ENCODE results near the gene MRPL30.
A peak's percentile ranks its signal among the peaks of the same experiment; 100 is the strongest.
"Not testable (repeated sequence)": the region's sequence is repeated elsewhere in the genome, so short reads cannot be mapped to it uniquely, and the experiment has no call there.

MRPL30 gene

GRCh38 chr2:99200076-99200800 is 19.3 kb downstream of the MRPL30 start:
- no peak overlapping the region for H3K9ac ChIP-seq
- TF ChIP-seq Cebpa-rat (IDR thresholded peaks at IDR 0.05): no peak
- H3K4me1 ChIP-seq: peaks cover 0 to 9% (median 7%) of the 10 kb centered on the region in 10 experiments; a peak in 6 of 20 replicates
- H3K27ac ChIP-seq: no peak overlapping the region
- no peaks in the 10 kb centered on the region for H4K20me1 ChIP-seq
- H3K27me3 ChIP-seq: no peaks in the 10 kb centered on the region
- no peak overlapping the region for H3K4me3 ChIP-seq
- H3K36me3 ChIP-seq: peaks cover 31 to 59% (median 47%) of the 10 kb centered on the region in 11 experiments
- H3K9me3 ChIP-seq (replicated peaks in 1 of 11): peaks cover under 1 to 15% (median 10%) of the 10 kb centered on the region in 11 experiments
- H3K4me2 ChIP-seq: peak overlapping the region in 3 of 11 experiments; percentile 2 to 16 (median 4); a peak in 3 of 22 replicates

DNA sequence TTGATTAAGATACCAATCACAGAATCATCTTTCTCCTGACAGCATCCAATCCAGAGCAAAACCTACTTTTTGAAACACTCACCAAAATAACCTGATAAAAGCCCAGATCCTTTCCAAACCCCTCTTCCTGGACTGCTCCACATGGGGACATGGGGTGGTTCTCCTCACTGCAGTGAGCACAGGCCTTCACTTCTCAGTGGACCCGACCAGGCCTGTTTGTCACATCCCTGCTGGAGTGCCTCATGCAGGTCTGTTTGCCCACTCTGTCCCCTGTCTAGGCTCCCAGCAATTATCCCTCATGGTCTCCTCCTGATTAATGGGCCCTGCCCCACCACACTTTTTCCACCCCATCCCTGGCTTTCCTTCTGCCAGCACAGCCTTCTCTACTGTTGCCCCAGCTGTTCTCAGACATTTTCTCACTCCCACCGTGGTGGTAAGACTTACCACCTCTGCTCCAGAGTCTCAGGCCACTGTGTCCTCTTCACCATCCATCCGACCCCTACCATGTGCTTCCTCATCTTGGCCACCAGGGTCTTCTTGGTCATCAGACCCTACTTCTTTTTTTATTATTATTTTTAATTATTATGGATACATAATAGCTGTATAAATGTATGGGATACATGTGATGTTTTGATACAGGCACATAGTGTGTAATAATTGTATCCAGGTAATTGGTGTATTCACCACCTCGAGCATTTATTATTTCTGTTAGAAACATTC is 21.1 kb downstream of the MRPL30 start:
- TF ChIP-seq Cebpa-rat (IDR thresholded peaks at IDR 0.05): no peak
- Histone ChIP-seq H3K27ac (no peak overlapping the region), H3K4me1 (peaks cover 0 to 9% (median 7%) of the 10 kb centered on the region in 10 experiments; a peak in 6 of 20 replicates), H3K4me2 (no peak overlapping the region), H3K9me3 (replicated peaks in 1 of 11) (peaks cover 16 to 34% (median 25%) of the 10 kb centered on the region in 11 experiments), H4K20me1 (no peaks in the 10 kb centered on the region), H3K27me3 (no peaks in the 10 kb centered on the region), H3K4me3 (no peak overlapping the region), H3K9ac (no peak overlapping the region), H3K36me3 (peaks cover 15 to 48% (median 30%) of the 10 kb centered on the region in 11 experiments)

GRCh38 chr2:99205491-99205890 is 24.5 kb downstream of the MRPL30 start:
- Histone ChIP-seq H3K9me3 (replicated peaks in 1 of 11) (peaks cover 16 to 43% (median 31%) of the 10 kb centered on the region in 11 experiments), H3K4me1 (no peaks in the 10 kb centered on the region), H3K27ac (no peak overlapping the region), H3K4me2 (no peak overlapping the region), H3K9ac (no peak overlapping the region), H3K4me3 (no peak overlapping the region), H3K27me3 (no peaks in the 10 kb centered on the region), H3K36me3 (peaks cover 0 to 33% (median 15%) of the 10 kb centered on the region in 11 experiments; a peak in 17 of 22 replicates), H4K20me1 (no peaks in the 10 kb centered on the region)
- TF ChIP-seq Cebpa-rat (IDR thresholded peaks at IDR 0.05): no peak

- Histone ChIP-seq H3K4me2 (no peak overlapping the region), H3K27me3 (no peaks in the 10 kb centered on the region), H3K27ac (no peak overlapping the region), H3K4me3 (no peak overlapping the region), H3K36me3 (peaks cover 21 to 49% (median 37%) of the 10 kb centered on the region in 11 experiments; a peak in 20 of 22 replicates), H3K9ac (no peak overlapping the region), H4K20me1 (no peaks in the 10 kb centered on the region; a peak in 1 of 22 replicates), H3K4me1 (no peaks in the 10 kb centered on the region), H3K9me3 (replicated peaks in 1 of 11) (peaks cover 12 to 26% (median 19%) of the 10 kb centered on the region in 11 experiments; a peak in 21 of 22 replicates)
- no peak for TF ChIP-seq Cebpa-rat (IDR thresholded peaks at IDR 0.05)
These were observed 35.1 kb downstream of the MRPL30 start for GRCh38 chr2:99216096-99216495.

DNA sequence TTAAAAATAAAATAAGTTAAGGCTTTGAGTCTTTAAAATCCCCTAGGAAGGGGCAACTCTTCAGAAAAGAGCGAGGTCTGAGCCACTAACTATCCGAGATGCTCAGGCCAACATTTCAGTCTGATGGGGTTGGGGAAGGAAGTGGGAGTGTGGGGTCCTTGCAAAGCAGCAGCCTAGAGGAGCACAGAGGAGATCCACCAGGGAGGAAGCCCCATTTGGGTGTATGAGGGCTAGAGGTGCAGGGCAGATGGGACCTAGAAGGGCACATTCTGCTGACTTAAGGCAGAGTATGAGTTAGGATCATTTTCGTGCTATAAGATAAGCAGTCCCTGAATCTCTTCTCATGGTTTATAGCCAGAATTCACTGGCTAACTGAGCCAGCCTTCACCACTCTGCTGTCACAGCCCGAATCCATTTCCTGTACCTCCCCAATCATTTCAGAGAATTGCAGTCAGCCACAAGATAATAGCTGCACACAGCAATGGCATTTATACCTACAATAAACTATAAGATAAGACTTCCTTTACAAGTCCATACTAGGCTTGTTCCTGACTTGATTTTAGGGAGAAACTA is 37.0 kb downstream of the MRPL30 start:
- H3K27me3 ChIP-seq: no peaks in the 10 kb centered on the region
- no peaks in the 10 kb centered on the region for H3K4me1 ChIP-seq
- no peak overlapping the region for H3K27ac ChIP-seq
- TF ChIP-seq Cebpa-rat (IDR thresholded peaks at IDR 0.05): no peak
- H4K20me1 ChIP-seq: no peaks in the 10 kb centered on the region; a peak in 1 of 22 replicates
- no peak overlapping the region for H3K4me3 ChIP-seq
- peaks cover 15 to 39% (median 29%) of the 10 kb centered on the region in 11 experiments; a peak in 21 of 22 replicates for H3K36me3 ChIP-seq
- no peak overlapping the region for H3K9ac ChIP-seq
- H3K9me3 ChIP-seq (replicated peaks in 1 of 11): peaks cover 12 to 22% (median 19%) of the 10 kb centered on the region in 11 experiments; a peak in 21 of 22 replicates
- no peak overlapping the region for H3K4me2 ChIP-seq

DNA sequence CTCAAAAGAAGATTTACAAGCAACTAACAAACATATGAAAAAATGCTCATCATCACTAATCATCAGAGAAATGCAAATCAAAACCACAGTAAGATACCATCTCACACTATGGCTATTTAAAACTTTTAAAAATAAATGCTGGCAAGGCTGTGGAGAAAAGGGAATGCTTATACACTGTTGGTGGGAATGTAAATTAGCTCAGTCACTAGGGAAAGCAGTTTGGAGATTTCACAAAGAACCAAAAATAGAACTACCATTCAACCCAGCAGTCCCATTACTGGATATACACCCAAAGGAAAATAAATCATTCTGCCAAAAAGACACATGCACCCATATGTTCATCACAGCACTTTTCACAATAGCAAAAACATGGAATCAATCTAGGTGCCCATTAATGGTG is 52.2 kb downstream of the MRPL30 start:
- not testable (repeated sequence) for H3K4me1 ChIP-seq, H3K4me2 ChIP-seq, H3K4me3 ChIP-seq, H3K27ac ChIP-seq, H3K9ac ChIP-seq, H3K36me3 ChIP-seq, H3K27me3 ChIP-seq, H4K20me1 ChIP-seq
- peaks cover 14 to 30% (median 27%) of the 10 kb centered on the region in 11 experiments for H3K9me3 ChIP-seq (replicated peaks in 1 of 11)

DNA sequence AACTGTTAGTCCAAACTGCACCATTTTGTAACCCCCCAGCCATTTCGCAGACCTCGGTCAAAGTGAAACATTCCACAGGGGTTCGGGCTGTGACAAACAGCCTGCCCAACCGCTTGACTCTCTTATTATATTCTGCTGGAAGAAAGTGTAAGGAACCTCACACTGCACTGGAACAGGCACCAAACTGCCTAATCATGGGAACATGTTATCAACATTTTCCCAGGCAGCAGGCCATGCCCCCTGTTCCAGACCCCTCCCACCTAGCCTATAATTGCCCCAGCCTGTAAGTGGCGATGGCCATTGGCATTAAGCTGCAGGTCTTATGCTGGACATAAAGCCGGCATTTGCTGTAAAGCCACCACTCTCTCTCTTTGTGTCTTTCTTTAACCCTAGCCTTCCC is 57.6 kb downstream of the MRPL30 start:
- no peak overlapping the region for H3K4me3 ChIP-seq
- no peaks in the 10 kb centered on the region for H4K20me1 ChIP-seq
- no peak overlapping the region for H3K27ac ChIP-seq
- H3K9ac ChIP-seq: no peak overlapping the region
- no peak overlapping the region for H3K4me2 ChIP-seq
- no peaks in the 10 kb centered on the region for H3K27me3 ChIP-seq
- no peak for TF ChIP-seq Cebpa-rat (IDR thresholded peaks at IDR 0.05)
- no peaks in the 10 kb centered on the region for H3K36me3 ChIP-seq
- peaks cover 0 to 4% (median 0%) of the 10 kb centered on the region in 11 experiments; a peak in 3 of 22 replicates for H3K9me3 ChIP-seq (replicated peaks in 1 of 11)
- H3K4me1 ChIP-seq: no peaks in the 10 kb centered on the region

DNA sequence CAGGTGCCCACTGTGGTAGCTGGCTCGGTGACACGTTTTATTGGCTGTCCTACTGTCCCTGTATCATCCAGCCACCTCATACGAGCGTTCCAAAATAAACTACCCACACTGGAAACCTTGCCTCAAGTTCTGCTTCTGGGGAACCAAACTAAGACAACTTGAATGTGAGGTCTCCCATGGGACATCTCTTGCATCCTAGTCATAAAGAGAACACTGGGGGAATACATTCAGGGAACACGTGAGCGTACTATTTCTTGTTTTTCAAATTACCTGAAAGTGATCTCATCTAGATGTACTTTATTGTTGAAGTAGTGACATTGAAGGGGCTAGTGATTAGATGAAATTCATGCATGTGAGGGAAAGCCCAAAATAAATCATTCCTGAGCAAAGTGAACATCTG is 59.4 kb downstream of the MRPL30 start:
- no peak overlapping the region for H3K4me3 ChIP-seq
- no peak for TF ChIP-seq Cebpa-rat (IDR thresholded peaks at IDR 0.05)
- H3K9me3 ChIP-seq (replicated peaks in 1 of 11): peaks cover 0 to 4% (median 0%) of the 10 kb centered on the region in 11 experiments; a peak in 3 of 22 replicates
- H3K27me3 ChIP-seq: no peaks in the 10 kb centered on the region
- H3K4me1 ChIP-seq: no peaks in the 10 kb centered on the region
- H3K9ac ChIP-seq: no peak overlapping the region
- H3K36me3 ChIP-seq: no peaks in the 10 kb centered on the region
- H3K27ac ChIP-seq: no peak overlapping the region
- no peaks in the 10 kb centered on the region for H4K20me1 ChIP-seq
- H3K4me2 ChIP-seq: no peak overlapping the region

GRCh38 chr2:99242151-99242550 is 61.2 kb downstream of the MRPL30 start:
- no peaks in the 10 kb centered on the region for H3K27me3 ChIP-seq
- H3K4me1 ChIP-seq: no peaks in the 10 kb centered on the region
- no peak overlapping the region for H3K4me2 ChIP-seq
- H3K9me3 ChIP-seq (replicated peaks in 1 of 11): peaks cover 0 to 7% (median 2%) of the 10 kb centered on the region in 11 experiments; a peak in 11 of 22 replicates
- H3K4me3 ChIP-seq: no peak overlapping the region
- H3K27ac ChIP-seq: no peak overlapping the region
- H3K9ac ChIP-seq: no peak overlapping the region
- no peak for TF ChIP-seq Cebpa-rat (IDR thresholded peaks at IDR 0.05)
- H3K36me3 ChIP-seq: peaks cover 0 to 1% (median 0%) of the 10 kb centered on the region in 11 experiments; a peak in 2 of 22 replicates
- no peaks in the 10 kb centered on the region for H4K20me1 ChIP-seq

All from BLaER1 treated with 17β-estradiol and CSF1 and Interleukin-3, amounts not matched to agents 10 nM and 100 nM (cell line).